Glomerular endothelial cell (primary cell): ENCODE measurements around the gene KRTAP5-1. TPM values are rescaled to one million over a fixed set of nuclear protein-coding genes. Genes with fewer than 3 reads are reported as not detected.
"Not testable (repeated sequence)": the region's sequence is repeated elsewhere in the genome, so short reads cannot be mapped to it uniquely, and the experiment has no call there.

Source experiments
- DNase-seq: peaks from one replicate; pipeline ENCODE4 v3.0.0-alpha.2; 2011; ENCODE audit warnings: low read depth, low spot score; ENCODE audit errors: extremely low read depth
- total RNA-seq: library from RNA; depleted of rRNA; stranded (reverse); fragments of >200 nt; gene quantifications from 2 replicates; pipeline ENCODE4 v1.2.3, GENCODE V29; 2015

The KRTAP5-1 gene
- total RNA-seq, 1 donor from 2014 or later: not detected

- no peak for DNase-seq
Measured at GRCh38 chr11:1603629-1604028, 18.5 kb upstream of the KRTAP5-1 start.

GRCh38 chr11:1601663-1602062 lies 16.6 kb upstream of the KRTAP5-1 start:
- DNase-seq: not testable (repeated sequence)

- no peak for DNase-seq
Measured at GRCh38 chr11:1600626-1601025, 15.5 kb upstream of the KRTAP5-1 start.

GRCh38 chr11:1598816-1599215 lies 13.7 kb upstream of the KRTAP5-1 start:
- DNase-seq: no peak

GRCh38 chr11:1598406-1598805 lies 13.3 kb upstream of the KRTAP5-1 start:
- not testable (repeated sequence) for DNase-seq

GRCh38 chr11:1597994-1598380 lies 12.9 kb upstream of the KRTAP5-1 start, which contains the start of gene KRTAP5-2:
TSS of gene KRTAP5-2 (minus strand) at chr11:1598294. CDS start at chr11:1598250, 44 bp downstream.
- DNase-seq: no peak

- DNase-seq: no peak
Measured at GRCh38 chr11:1597331-1597993, 12.4 kb upstream of the KRTAP5-1 start.

GRCh38 chr11:1596576-1597121 lies 11.6 kb upstream of the KRTAP5-1 start:
- not testable (repeated sequence) for DNase-seq

GRCh38 chr11:1595994-1596575 lies 11.0 kb upstream of the KRTAP5-1 start:
- DNase-seq: not testable (repeated sequence)

GRCh38 chr11:1592628-1593027 lies 7.5 kb upstream of the KRTAP5-1 start:
- no peak for DNase-seq

- DNase-seq: no peak
Measured at GRCh38 chr11:1589996-1590395, 4.9 kb upstream of the KRTAP5-1 start.

GRCh38 chr11:1589191-1589963 lies 4.3 kb upstream of the KRTAP5-1 start:
- not testable (repeated sequence) for DNase-seq

GRCh38 chr11:1586699-1587098 lies 1.6 kb upstream of the KRTAP5-1 start:
- no peak for DNase-seq

- not testable (repeated sequence) for DNase-seq
Measured at GRCh38 chr11:1582909-1583308, 2.2 kb downstream of the KRTAP5-1 start.

- DNase-seq: no peak
Measured at GRCh38 chr11:1581976-1582375, 3.1 kb downstream of the KRTAP5-1 start.

- DNase-seq: no peak
Measured at GRCh38 chr11:1576825-1577224, 8.3 kb downstream of the KRTAP5-1 start.

- DNase-seq: not testable (repeated sequence)
Measured at GRCh38 chr11:1575756-1576155, 9.3 kb downstream of the KRTAP5-1 start.

GRCh38 chr11:1574933-1575242 lies 10.2 kb downstream of the KRTAP5-1 start:
- DNase-seq: no peak

- no peak for DNase-seq
Measured at GRCh38 chr11:1574238-1574932, 10.7 kb downstream of the KRTAP5-1 start.

- DNase-seq: no peak
Measured at GRCh38 chr11:1573903-1574237, 11.2 kb downstream of the KRTAP5-1 start.
